Cerebellar nuclear complex (tissue), 1 donor: Measurements from ENCODE around the gene JCHAIN.
"Not testable (repeated sequence)": the region's sequence is repeated elsewhere in the genome, so short reads cannot be mapped to it uniquely, and the experiment has no call there.

Experiments
- DNase-seq, 2 experiments: peaks; one replicate each; lab custom pipeline; 2025; lab: John Stamatoyannopoulos, UW

JCHAIN gene

DNA sequence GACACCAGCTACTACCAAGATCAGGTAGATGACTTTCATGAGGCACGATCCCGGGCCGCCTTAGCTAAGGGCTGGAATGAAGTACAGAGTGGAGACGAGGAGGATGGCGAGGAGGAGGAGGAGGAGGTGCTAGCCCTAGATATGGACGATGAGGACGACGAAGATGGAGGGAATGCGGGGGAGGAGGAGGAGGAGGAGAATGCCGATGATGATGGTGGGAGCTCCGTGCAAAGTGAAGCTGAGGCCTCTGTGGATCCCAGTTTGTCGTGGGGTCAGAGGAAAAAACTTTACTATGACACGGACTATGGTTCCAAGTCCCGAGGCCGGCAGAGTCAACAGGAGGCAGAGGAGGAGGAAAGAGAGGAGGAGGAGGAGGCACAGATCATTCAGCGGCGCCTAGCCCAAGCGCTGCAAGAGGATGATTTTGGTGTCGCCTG, 22.5 kb upstream of the JCHAIN start:
- no peak for DNase-seq

DNA sequence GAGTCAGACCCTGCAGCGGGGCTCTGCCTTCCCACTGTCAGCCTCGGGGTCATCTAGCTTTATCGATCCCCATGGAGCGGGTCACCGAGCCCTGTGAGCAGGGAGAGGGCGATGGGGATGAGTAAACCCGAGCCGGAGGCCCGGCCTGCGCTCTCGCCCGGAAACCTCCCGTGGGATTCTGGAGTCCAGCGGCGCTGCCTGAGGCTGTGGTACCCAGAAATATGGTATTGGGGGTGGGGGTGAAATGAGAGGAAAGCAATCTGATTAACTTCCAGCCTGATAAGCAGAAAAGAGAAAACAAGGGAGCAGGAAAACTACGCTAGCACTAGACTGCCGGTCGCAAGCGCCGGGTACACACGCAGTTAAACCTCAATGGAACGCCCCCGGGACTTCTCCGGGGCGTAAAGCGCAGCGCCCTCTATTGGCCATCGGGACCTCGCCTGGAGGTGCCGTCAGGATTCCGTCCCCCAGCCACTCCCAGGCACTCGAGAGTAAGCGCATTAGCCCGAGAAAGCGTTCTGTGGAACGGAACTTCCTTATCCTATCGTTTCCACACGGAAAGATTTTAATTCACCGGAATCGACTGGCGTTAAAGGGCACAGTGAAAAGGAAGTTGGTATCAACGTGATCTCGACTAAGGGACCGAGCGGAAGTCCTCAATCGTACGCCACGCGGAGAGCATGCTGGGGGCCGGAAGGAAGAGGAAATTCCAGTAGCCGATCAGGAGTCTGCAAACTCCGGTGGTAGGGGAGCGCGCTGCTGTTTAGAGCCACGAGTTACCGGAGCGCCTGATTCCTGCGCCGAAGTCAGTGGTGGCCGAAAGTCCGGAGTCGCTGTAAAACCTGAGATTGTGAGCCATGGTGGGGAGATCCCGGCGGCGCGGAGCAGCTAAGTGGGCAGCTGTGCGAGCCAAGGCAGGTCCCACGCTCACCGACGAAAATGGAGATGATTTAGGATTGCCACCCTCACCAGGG, 21.8 kb upstream of the JCHAIN start, which contains the start of gene UTP3:
Gene UTP3 (plus strand): TSS at position 712 of the 974 bp plus-strand sequence. CDS start 146 bp downstream, at position 858.
- peak; percentile 80 to 97 for DNase-seq

DNA sequence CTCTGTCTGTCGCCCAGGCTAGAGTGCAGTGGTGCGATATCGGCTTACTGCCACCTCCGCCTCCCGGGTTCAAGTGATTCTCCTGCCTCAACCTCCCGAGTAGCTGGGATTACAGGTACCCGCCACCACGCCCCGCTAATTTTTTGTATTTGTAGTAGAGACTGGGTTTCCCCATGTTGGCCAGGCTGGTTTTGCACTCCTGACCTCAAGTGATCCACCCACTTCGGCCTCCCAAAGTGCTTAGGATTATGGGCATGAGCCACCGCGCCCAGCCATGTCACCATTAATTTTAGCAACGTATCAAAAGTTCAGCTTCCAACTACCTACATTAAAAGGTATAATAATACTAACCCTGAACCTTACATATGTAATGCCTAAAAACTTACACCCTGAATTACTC, 21.1 kb upstream of the JCHAIN start:
- no peak for DNase-seq

DNA sequence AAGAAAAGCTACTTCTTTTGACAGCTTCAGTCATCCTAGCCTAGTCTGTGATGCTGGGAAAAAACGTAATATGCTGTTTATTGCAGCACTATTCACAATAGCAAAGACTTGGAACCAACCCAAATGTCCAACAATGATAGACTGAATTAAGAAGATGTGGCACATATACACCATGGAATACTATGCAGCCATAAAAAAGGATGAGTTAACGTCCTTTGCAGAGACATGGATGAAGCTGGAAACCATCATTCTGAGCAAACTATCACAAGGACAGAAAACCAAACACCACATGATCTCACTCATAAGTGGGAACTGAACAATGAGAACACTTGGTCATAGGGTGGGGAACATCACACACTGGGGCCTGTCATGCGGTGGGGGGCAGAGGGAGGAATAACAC, 15.8 kb upstream of the JCHAIN start:
- not testable (repeated sequence) for DNase-seq

GRCh38 chr4:70681704-70682103, 15.4 kb upstream of the JCHAIN start:
- no peak for DNase-seq

DNA sequence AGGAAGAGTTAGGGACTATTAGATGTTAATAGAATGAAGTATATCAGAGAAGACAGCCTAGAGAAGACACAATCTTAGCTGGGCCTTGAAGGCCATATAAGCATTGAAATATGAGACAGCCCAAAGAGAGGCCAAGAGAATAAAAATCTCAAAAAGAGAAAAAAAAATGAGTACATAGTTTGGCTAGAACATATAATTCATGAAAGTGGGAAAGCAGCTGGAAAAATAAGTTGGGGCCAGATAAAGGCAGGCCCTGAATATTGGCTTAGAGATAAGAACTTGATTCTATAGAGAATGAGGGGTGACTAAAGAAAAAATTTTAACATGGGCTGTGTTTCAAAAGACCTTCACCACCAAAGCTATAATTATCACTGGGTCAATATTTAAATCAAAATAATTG, 14.6 kb upstream of the JCHAIN start:
- no peak for DNase-seq

DNA sequence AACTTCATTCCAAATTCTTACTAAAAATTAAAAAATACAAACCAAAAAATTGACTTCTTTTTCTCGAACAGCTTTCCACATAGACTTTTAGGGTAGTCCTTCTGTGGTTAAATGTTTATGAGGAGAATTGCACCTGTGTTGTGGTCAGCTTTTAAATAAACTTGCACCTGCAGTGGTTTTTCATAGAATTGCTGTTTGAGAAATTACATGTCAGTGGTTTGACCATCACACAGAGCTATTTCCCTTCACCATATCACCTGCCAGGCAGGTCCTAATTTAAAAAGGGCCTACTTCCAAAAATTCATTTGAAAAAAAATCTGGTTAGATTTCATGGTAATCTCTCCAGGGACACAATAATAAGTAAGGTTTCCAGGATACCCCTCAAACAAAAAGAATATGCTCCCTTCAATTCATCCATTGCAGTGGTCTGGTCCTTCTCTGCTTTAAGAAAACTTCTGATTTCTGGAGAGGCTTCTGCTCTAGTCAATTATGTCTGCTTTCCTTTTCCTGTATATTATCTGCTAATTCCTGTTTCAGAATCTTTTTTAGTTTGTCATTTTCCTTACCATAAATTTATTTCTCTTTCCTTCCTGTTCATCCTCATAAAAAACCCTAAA, 12.2 kb upstream of the JCHAIN start:
- no peak for DNase-seq

GRCh38 chr4:70676554-70677090, 10.3 kb upstream of the JCHAIN start:
- no peak for DNase-seq

- DNase-seq = no peak
These were observed 8.4 kb upstream of the JCHAIN start for GRCh38 chr4:70674731-70675130.

DNA sequence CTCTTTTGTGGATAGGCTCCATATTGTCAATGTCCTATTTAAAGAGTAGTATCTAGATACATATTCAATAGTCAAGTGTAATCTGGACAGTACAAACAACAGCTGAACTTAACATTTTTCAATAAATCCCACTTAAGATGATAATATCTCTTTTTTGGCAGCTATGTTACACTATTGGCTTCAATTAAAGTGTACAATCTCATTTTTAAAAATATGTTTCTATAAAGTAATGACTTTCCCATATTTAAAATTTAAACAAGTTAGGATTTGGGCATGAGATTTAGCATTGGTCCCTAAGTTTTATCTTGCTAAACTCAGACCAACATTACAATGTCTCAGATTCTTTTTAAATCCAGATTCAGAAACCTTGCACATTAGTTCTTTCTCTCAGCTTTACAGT, 7.9 kb upstream of the JCHAIN start:
- no peak for DNase-seq

- DNase-seq = no peak
These were observed 4.8 kb upstream of the JCHAIN start for GRCh38 chr4:70671091-70671490.

- no peak for DNase-seq
These were observed 4.2 kb upstream of the JCHAIN start for GRCh38 chr4:70670332-70671014.

GRCh38 chr4:70667740-70668535, 1.6 kb upstream of the JCHAIN start:
- DNase-seq = no peak

- DNase-seq = not testable (repeated sequence)
These were observed 4.9 kb downstream of the JCHAIN start for GRCh38 chr4:70661309-70661922.

- no peak for DNase-seq
These were observed 6.2 kb downstream of the JCHAIN start for GRCh38 chr4:70660106-70660505.

GRCh38 chr4:70658418-70658817, 7.9 kb downstream of the JCHAIN start:
- no peak for DNase-seq

- no peak for DNase-seq
These were observed 9.0 kb downstream of the JCHAIN start for GRCh38 chr4:70657326-70657725.

- no peak for DNase-seq
These were observed 11.7 kb downstream of the JCHAIN start for GRCh38 chr4:70654605-70655011.

- DNase-seq = no peak
These were observed 14.3 kb downstream of the JCHAIN start for GRCh38 chr4:70651864-70652506.

DNA sequence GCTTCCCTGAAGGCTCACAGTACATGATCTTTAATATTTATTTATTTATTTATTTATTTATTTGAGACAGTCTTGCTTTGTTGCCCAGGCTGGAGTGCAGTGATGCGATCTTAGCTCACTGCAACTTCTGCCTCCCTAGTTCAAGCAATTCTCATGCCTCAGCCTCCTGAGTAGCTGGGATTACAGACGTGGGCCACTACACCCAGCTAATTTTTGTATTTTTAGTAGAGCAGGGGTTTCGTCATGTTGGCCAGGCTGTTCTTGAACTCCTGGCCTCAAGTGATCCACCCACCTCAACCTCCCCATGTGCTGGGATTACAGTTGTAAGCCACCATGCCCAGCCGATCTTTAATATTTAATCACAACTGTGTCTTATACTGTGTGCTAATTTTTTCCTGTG, 15.6 kb downstream of the JCHAIN start:
- DNase-seq = not testable (repeated sequence)
